Adrenal gland (tissue), 12 donors: Measurements from ENCODE around the gene HLF. TPM values are rescaled to one million over a fixed set of nuclear protein-coding genes. Genes with fewer than 3 reads are reported as not detected.

Experiments used
- DNase-seq, 7 donors: peaks; one replicate each; pipeline ENCODE4 v3.0.0-alpha.2; 2019 to 2020
- H3K27ac ChIP-seq, 5 donors: fragments of 200-600 bp; sonication (generic) in 4 of 5; 1 replicate in 3 of 5; 2 replicates in 2 of 5; pipeline versions ENCODE4 v1.5.1 to v1.8.0; 2016 to 2020; ENCODE audit warnings: mild to moderate bottlenecking in 1 of 5
- H3K27me3 ChIP-seq: fragments of 200-600 bp; 2 replicates; pipeline ENCODE4 v1.8.0; 2021
- H3K36me3 ChIP-seq, 2 donors: fragments of 200-600 bp; replicated peaks in 1 of 2; 1 replicate in 1 of 2; 2 replicates in 1 of 2; pipeline versions ENCODE4 v1.5.1 to v1.8.0; 2018 to 2022
- H3K4me1 ChIP-seq, 2 donors: fragments of 200-600 bp; replicated peaks in 1 of 2; 1 replicate in 1 of 2; 2 replicates in 1 of 2; pipeline versions ENCODE4 v1.5.1 to v1.8.0; 2018 to 2021
- H3K4me3 ChIP-seq, 4 donors: fragments of 200-600 bp; sonication (generic) in 3 of 4; one replicate each; pipeline ENCODE4 v1.5.1; 2016 to 2018
- H3K9me3 ChIP-seq, 3 donors: fragments of 200-600 bp; sonication (generic) in 1 of 3; replicated peaks in 1 of 3; 1 replicate in 2 of 3; 2 replicates in 1 of 3; pipeline versions ENCODE4 v1.5.1 to v1.8.0; 2016 to 2021
- POLR2A ChIP-seq, 2 donors: fragments of 450-650 bp; IDR thresholded peaks; one replicate each; pipeline ENCODE4 v1.6.1; 2017; ENCODE audit warnings: antibody characterized with exemption in 2 of 2, mild to moderate bottlenecking in 2 of 2, moderate library complexity in 1 of 2
- whole genome bisulfite sequencing, 4 donors: extraction: QIAGEN DNeasy Blood & Tissue Kit in 2 of 4; methylation state at CpG; one replicate each; pipeline versions ENCODE4 v1.1.5 to v1.1.7; 2013 to 2017; 5-methylcytosine and 5-hydroxymethylcytosine counted together
- intact Hi-C, 2 donors: fragments of 100-400 bp; cut with DNase I; formaldehyde crosslinking; loops; one replicate each; pipeline versions ENCODE4 v1.14.1 to v1.15.0; 2022 to 2023
- polyA plus RNA-seq, 3 donors: library from polyadenylated mRNA; stranded (reverse); fragments of 200-250 nt in 2 of 3; fragments of 350-450 nt in 1 of 3; fragmentation: Illumina TruSeq in 1 of 3; extraction: RNeasy Lipid Tissue Mini Kit (QIAGEN cat#74804) in 1 of 3; gene quantifications; one replicate each; pipeline ENCODE4 v1.2.3, GENCODE V29; 2013 to 2014
- total RNA-seq, 9 donors: library from RNA; depleted of rRNA in 4 of 9; stranded (reverse); fragments of >200 nt in 4 of 9; fragments of 120-200 nt in 1 of 9; fragmentation: NEBNext Ultra II Directional in 1 of 9; extraction: Animal tissue kit (Norgen Biotek cat#: 25700) in 1 of 9; gene quantifications; one replicate each; pipeline versions ENCODE4 v1.1.0 to v1.2.4, GENCODE V29; 2013 to 2023
- TF ChIP-seq, protein P1 (sequence below), 6 experiments: fragments of 450-650 bp in 4 of 6; fragments of 200-600 bp in 2 of 6; sonication (generic) in 1 of 6; IDR thresholded peaks; 1 replicate in 5 of 6; 2 replicates in 1 of 6; pipeline versions ENCODE4 v1.5.1 to v1.8.0; 2016 to 2021; ENCODE audit warnings: antibody characterized with exemption in 6 of 6, mild to moderate bottlenecking in 2 of 6, moderate library complexity in 1 of 6
- donor health status: healthy with polysubstance abuse.
- donor health status: Bipolar disorder and iron deficiency.
- donor health status: DM: yes; HTN: yes; CAD: no.
- donor health status: DM: no; HTN: no; CAD: no.
- donor health status: DM: no; HTN: no; CAD: no.
- donor health status: DM: yes; HTN: yes; CAD: no.

The HLF gene
- total and polyA plus RNA-seq, 12 donors, result 1.3 to 74.3 (median 27.0) TPM

DNA sequence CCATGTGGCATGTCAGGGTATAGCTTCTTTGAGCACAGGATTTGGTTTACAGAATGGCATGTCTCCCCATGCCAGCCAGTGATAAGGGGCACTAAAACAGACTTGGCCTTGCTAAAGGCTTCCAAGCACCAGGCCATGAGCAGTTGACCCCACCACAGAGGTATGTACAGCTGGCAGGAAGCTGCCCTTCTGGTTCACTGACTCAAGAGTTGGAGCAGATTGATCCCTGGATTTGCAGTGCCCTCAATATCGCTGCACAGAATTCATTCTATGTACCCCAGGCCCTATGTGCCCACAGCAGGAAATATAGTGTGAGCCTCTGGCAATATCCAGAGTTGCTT is 24.3 kb downstream of the HLF start:
- 86 to 98% (median 96%) methylated on average over 1 of the region's 1 CpG; no CpG with 5 or more reads in 1 of the 4 donors for WGBS, 4 donors
- H3K36me3 ChIP-seq, result no peaks in the 10 kb centered on the region
- no peaks in the 10 kb centered on the region for H3K9me3 ChIP-seq
- H3K27ac ChIP-seq, result no peak overlapping the region
- DNase-seq, result no peak
- no peaks in the 10 kb centered on the region for H3K27me3 ChIP-seq
- no peak overlapping the region for H3K4me3 ChIP-seq
- TF ChIP-seq, protein P1, sequence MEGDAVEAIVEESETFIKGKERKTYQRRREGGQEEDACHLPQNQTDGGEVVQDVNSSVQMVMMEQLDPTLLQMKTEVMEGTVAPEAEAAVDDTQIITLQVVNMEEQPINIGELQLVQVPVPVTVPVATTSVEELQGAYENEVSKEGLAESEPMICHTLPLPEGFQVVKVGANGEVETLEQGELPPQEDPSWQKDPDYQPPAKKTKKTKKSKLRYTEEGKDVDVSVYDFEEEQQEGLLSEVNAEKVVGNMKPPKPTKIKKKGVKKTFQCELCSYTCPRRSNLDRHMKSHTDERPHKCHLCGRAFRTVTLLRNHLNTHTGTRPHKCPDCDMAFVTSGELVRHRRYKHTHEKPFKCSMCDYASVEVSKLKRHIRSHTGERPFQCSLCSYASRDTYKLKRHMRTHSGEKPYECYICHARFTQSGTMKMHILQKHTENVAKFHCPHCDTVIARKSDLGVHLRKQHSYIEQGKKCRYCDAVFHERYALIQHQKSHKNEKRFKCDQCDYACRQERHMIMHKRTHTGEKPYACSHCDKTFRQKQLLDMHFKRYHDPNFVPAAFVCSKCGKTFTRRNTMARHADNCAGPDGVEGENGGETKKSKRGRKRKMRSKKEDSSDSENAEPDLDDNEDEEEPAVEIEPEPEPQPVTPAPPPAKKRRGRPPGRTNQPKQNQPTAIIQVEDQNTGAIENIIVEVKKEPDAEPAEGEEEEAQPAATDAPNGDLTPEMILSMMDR (IDR thresholded peaks at IDR 0.05), result no peak
- TF ChIP-seq POLR2A (IDR thresholded peaks at IDR 0.05), result no peak
- peaks cover 32 to 34% of the 10 kb centered on the region in 2 donors for H3K4me1 ChIP-seq
- intact Hi-C loops, result no loop called here

DNA sequence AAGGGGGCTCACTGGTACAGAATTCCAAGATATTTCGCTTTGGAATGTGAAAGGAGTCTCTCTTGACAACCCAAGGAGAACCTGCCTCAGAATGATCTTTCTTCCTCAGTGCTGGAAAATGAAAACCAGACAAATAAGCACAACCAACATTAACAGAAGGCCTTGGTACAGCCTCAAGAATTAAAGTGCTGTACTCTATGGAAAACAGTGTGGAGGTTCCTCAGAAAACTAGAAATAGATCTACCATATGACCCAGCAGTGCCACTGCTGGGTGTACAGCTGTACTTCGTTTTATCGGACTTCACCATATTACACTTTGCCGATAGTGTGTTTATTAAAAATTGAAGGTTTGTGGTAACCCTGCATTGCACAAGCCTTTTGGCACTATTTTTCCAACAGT is 25.2 kb downstream of the HLF start:
- intact Hi-C loops, result no loop called here
- 87 to 93% (median 91%) methylated on average over 4 of the region's 4 CpGs for WGBS, 4 donors

GRCh38 chr17:55290492-55291113 is 25.8 kb downstream of the HLF start:
- TF ChIP-seq POLR2A (IDR thresholded peaks at IDR 0.05), result no peak
- TF ChIP-seq, protein P1 (IDR thresholded peaks at IDR 0.05), result no peak
- WGBS, 4 donors, result 75 to 80% (median 77%) methylated on average over 5 of the region's 5 CpGs
- H3K9me3 ChIP-seq, result no peaks in the 10 kb centered on the region
- H3K4me3 ChIP-seq, result no peak overlapping the region
- DNase-seq, result no peak
- intact Hi-C loops, result no loop called here
- no peaks in the 10 kb centered on the region for H3K27me3 ChIP-seq
- H3K4me1 ChIP-seq, result peaks cover 17 to 32% of the 10 kb centered on the region in 2 donors
- no peaks in the 10 kb centered on the region for H3K36me3 ChIP-seq
- H3K27ac ChIP-seq, result no peak overlapping the region

More for the DNA sequence above, 25.2 kb downstream of the HLF start:
- peaks cover 23 to 32% of the 10 kb centered on the region in 2 donors for H3K4me1 ChIP-seq
- DNase-seq, result no peak
- no peak overlapping the region for H3K27ac ChIP-seq
- no peak overlapping the region for H3K4me3 ChIP-seq
- no peak for TF ChIP-seq POLR2A (IDR thresholded peaks at IDR 0.05)
- TF ChIP-seq, protein P1 (IDR thresholded peaks at IDR 0.05), result no peak
- no peaks in the 10 kb centered on the region for H3K9me3 ChIP-seq
- H3K36me3 ChIP-seq, result no peaks in the 10 kb centered on the region
- H3K27me3 ChIP-seq, result no peaks in the 10 kb centered on the region

- no peak for TF ChIP-seq POLR2A (IDR thresholded peaks at IDR 0.05)
- TF ChIP-seq, protein P1 (IDR thresholded peaks at IDR 0.05), result no peak
- WGBS, 4 donors, result 88 to 100% (median 93%) methylated on average over 1 of the region's 1 CpG
- Histone ChIP-seq H3K36me3 (no peaks in the 10 kb centered on the region), H3K9me3 (no peaks in the 10 kb centered on the region), H3K4me3 (no peak overlapping the region), H3K4me1 (peaks cover 13 to 32% of the 10 kb centered on the region in 2 donors), H3K27me3 (no peaks in the 10 kb centered on the region), H3K27ac (no peak overlapping the region)
- intact Hi-C loops, result no loop called here
- DNase-seq, result no peak
Observed at GRCh38 chr17:55291114-55291507, 26.4 kb downstream of the HLF start.
